SW480 (cell line): ENCODE data around the gene RSPH4A.
A peak's percentile ranks its signal among the peaks of the same experiment; 100 is the strongest.
"Not testable (repeated sequence)": the region's sequence is repeated elsewhere in the genome, so short reads cannot be mapped to it uniquely, and the experiment has no call there.

ENCODE experiments used
- DNase-seq: peaks from one replicate; pipeline ENCODE4 v3.0.0-alpha.2; 2016; ENCODE audit warnings: low spot score

RSPH4A gene

GRCh38 chr6:116615937-116616736 is at the start of gene RSPH4A:
RSPH4A (plus strand) TSS chr6:116616479; CDS start chr6:116616624, 145 bp downstream.
- DNase-seq: peak; percentile 82

GRCh38 chr6:116568111-116568510 is 48.2 kb upstream of the RSPH4A start:
- no peak for DNase-seq

- peak; percentile 5 for DNase-seq
Measured at GRCh38 chr6:116568821-116569755, 47.2 kb upstream of the RSPH4A start.

DNA sequence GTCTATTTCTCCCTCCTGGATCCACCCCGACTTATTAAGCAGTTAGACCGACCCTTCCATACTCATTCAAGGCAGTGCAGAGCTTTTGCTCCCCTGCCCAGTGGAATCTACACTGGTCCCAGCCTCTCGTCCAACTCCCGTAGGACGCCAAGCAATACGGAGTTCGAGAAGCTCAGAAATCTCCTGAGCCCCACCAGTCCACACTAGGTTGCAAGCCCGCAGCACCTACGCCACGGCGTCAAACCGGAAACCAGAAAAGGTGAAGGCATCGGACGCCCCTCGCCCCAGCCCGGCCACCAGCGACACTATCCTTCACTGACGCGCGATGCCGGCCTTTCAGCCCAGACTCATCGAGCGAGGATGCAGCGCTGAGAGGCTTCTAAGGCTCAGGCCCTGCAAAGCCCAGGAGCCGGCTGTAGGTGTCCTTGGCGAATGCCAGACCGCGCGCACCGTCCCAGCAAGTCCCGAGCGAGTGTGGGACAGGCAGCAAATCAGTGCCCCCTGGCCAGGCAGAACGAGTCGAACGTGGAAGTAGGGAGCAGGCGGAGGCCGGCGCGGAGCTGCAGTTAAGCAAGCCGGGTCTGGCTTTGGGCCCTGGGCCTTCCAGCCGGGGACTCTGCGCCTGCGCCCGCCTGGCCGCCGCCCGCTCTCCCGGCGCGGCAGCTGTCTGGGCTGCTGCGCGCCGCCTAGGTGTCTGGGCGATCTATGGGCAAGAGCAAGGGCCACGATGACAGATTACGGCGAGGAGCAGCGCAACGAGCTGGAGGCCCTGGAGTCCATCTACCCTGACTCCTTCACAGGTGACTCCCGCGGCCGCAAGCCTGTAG is 45.2 kb upstream of the RSPH4A start, which contains the start of gene RWDD1:
Gene RWDD1 (plus strand): TSS at position 649 of the 827 bp plus-strand sequence. CDS start 79 bp downstream, at position 728.
- DNase-seq: peak; percentile 97

DNA sequence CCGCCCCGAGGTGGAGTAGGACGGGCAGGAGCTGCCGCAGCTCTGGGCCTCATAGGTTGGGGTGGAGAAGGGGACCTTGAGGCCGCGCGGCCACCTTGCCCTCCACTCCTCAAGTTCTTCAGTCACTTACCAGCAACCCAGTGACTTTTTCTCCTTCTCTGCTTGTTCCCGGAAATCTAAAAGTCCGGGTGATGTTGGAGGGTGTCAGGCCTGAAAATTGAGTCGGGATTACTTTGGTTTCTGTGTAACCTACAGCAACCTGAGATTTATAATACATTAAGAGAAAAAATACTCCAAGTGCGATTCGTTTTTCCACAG is 44.6 kb upstream of the RSPH4A start:
- no peak for DNase-seq

DNA sequence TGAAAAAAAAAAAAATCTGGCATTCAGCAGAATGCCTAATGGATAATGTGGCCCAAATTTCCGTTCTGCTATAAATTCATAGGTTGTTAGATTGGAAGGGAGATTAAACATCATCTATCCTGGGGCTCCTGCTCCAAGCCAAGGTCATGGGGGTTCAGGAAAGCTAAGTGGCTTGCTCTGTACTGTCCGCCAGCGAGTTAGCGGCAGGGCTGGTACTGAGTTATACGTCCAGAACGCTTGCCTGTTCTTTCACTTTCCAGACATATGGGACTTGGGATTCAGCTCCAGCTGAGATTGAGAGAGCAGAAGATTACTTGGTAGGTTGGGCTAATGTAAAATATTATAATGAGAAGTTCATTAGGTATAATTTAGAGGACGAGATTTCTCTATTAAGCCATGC is 44.1 kb upstream of the RSPH4A start:
- DNase-seq: peak; percentile 35

GRCh38 chr6:116575227-116575626 is 41.1 kb upstream of the RSPH4A start:
- no peak for DNase-seq

GRCh38 chr6:116577486-116577885 is 38.8 kb upstream of the RSPH4A start:
- no peak for DNase-seq

DNA sequence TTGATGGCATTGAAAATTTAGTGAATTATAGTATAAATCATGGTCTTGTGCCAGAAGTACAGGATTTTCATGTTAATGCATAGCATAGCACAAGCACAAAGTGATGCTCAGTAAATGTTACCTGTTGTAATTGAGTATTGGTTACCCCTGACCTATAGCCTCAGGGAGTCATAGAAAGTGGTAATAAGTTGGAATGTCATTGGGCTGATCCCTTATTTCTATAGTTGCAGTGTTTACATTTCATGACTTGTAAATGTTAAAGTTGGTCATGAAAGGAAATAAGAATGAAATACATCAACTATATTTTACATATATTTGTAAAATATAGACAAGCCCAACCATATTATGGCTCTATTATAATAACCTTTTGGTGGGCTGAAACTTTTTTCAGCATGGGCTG is 37.9 kb upstream of the RSPH4A start:
- no peak for DNase-seq

- DNase-seq: no peak
Measured at GRCh38 chr6:116579143-116579542, 37.1 kb upstream of the RSPH4A start.

DNA sequence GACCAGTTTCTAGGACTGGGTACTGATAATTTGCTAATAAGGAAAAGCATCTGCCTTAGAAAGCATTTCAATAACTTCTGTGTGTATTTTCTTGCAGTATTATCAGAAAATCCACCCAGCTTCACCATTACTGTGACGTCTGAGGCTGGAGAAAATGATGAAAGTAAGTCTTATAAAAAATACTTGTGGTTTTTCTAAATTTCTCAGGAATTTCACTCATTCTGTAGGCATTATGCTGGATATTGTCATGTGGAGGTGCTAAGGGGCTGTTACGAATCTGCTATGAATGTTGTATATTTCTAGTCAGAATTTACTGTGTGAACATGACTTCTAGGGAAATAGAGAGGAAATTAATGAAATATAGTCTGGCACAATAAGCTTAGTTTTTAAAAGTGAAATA is 36.1 kb upstream of the RSPH4A start:
- no peak for DNase-seq

GRCh38 chr6:116586276-116586675 is 30.0 kb upstream of the RSPH4A start:
- no peak for DNase-seq

- no peak for DNase-seq
Measured at GRCh38 chr6:116586738-116587137, 29.5 kb upstream of the RSPH4A start.

GRCh38 chr6:116595247-116595646 is 21.0 kb upstream of the RSPH4A start:
- DNase-seq: no peak

GRCh38 chr6:116596815-116597214 is 19.5 kb upstream of the RSPH4A start:
- no peak for DNase-seq

GRCh38 chr6:116603916-116604315 is 12.4 kb upstream of the RSPH4A start:
- DNase-seq: not testable (repeated sequence)

GRCh38 chr6:116604868-116605267 is 11.4 kb upstream of the RSPH4A start:
- not testable (repeated sequence) for DNase-seq

- DNase-seq: no peak
Measured at GRCh38 chr6:116605935-116606334, 10.3 kb upstream of the RSPH4A start.

- DNase-seq: no peak
Measured at GRCh38 chr6:116611056-116611455, 5.2 kb upstream of the RSPH4A start.

DNA sequence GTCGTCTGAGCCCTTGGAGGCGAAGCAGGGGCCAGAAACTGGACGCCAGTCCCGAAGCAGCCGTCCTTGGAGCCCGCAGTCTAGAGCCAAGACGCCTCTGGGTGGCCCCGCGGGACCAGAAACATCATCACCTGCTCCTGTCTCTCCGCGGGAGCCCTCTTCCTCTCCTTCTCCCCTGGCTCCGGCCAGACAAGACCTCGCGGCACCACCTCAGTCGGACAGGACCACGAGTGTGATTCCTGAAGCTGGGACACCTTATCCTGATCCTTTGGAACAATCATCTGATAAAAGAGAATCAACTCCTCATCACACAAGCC is 416 bp downstream of the RSPH4A start:
- DNase-seq: peak; percentile 5

- DNase-seq: peak; percentile 31
Measured at GRCh38 chr6:116624036-116624805, 7.9 kb downstream of the RSPH4A start.
